ENCODE results near the gene SUSD3. TPM values are rescaled to one million over a fixed set of nuclear protein-coding genes. Genes with fewer than 3 reads are reported as not detected.

SUSD3 gene
- total and polyA plus RNA-seq, 2 donors (not counting 1 experiment from before 2014, with no cell fraction given), result 0.17 to 4.6 TPM

DNA sequence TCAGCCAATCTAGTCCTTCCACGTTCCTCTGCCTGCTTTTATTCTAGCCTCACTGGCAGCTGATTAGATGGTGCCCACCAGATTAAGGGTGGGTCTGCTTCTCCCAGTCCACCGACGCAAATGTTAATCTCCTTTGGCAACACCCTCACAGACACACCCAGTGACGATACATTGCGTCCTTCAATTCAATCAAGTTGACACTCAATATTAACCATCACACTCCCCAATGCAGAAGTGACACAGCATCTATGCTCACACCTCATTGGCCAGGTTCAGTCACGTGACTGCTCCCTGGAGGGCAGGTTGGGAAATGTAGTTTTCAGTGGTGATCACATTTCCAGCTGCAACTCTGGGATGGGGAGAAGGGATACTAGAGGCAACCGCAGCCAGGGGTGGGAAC is 13.0 kb downstream of the SUSD3 start:
- DNase-seq (ENCODE audit: low read depth in 2 of 2), result peak; percentile 25 to 55

DNA sequence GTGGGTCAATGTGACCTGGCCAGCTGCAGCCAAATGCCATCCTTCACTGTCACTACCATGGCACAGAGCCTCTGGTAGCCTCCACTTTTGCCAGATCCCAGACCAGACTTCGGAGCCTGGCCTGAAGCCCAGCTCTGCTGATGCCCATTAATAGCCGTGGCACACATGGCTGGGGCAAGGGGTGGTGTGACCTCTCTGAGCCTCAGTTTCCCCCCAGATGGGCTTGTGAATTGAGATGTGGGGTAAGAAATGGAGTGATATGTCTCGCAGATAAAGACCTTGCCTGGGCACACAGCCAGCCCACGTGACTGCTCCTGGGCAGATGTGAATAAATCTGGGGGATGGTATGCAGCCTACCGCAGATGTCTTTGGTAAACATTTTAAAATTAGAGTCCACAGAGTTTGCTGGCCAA is 13.9 kb downstream of the SUSD3 start:
- no peaks in the 10 kb centered on the region for H3K27me3 ChIP-seq (ENCODE audit: control insufficient read depth, insufficient read depth, low read length)
- H3K9me3 ChIP-seq (ENCODE audit: control insufficient read depth, insufficient read depth, low read depth, low read length), result no peaks in the 10 kb centered on the region
- no peaks in the 10 kb centered on the region for H3K79me2 ChIP-seq (ENCODE audit: control insufficient read depth, insufficient read depth, low read length)
- TF ChIP-seq, protein P1, sequence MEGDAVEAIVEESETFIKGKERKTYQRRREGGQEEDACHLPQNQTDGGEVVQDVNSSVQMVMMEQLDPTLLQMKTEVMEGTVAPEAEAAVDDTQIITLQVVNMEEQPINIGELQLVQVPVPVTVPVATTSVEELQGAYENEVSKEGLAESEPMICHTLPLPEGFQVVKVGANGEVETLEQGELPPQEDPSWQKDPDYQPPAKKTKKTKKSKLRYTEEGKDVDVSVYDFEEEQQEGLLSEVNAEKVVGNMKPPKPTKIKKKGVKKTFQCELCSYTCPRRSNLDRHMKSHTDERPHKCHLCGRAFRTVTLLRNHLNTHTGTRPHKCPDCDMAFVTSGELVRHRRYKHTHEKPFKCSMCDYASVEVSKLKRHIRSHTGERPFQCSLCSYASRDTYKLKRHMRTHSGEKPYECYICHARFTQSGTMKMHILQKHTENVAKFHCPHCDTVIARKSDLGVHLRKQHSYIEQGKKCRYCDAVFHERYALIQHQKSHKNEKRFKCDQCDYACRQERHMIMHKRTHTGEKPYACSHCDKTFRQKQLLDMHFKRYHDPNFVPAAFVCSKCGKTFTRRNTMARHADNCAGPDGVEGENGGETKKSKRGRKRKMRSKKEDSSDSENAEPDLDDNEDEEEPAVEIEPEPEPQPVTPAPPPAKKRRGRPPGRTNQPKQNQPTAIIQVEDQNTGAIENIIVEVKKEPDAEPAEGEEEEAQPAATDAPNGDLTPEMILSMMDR (conservative IDR thresholded peaks at IDR 0.05 in 1 of 2, IDR thresholded peaks at IDR 0.05 in 1 of 2; ENCODE audit: low read depth in 1 of 2, low read length in 2 of 2), result no peak
- no peak for TF ChIP-seq EZH2 (IDR thresholded peaks at IDR 0.05; ENCODE audit: low read length, missing control alignments)
- no peak overlapping the region for H3K4me2 ChIP-seq (ENCODE audit: extremely low read depth, insufficient read depth, low read length)
- H4K20me1 ChIP-seq (ENCODE audit: control insufficient read depth, extremely low read depth, insufficient read depth, low read length), result no peaks in the 10 kb centered on the region
- H3K27ac ChIP-seq (ENCODE audit: insufficient read depth, low read length), result no peak overlapping the region
- peaks cover 3% of the 10 kb centered on the region for H3K4me1 ChIP-seq (ENCODE audit: control insufficient read depth, extremely low read depth, insufficient read depth, low read length)
- no peaks in the 10 kb centered on the region for H3K36me3 ChIP-seq (ENCODE audit: control insufficient read depth, insufficient read depth, low read length)
- DNase-seq (ENCODE audit: low read depth in 2 of 2), result peak; percentile 68 to 88
- no peak overlapping the region for H2AFZ ChIP-seq (ENCODE audit: low read length)
- no peak overlapping the region for H3K9ac ChIP-seq (ENCODE audit: insufficient read depth, low read length)
- H3K4me3 ChIP-seq (replicated peaks in 1 of 4; ENCODE audit: control extremely low read depth in 1 of 4, insufficient read depth in 1 of 4, low read depth in 3 of 4, low read length in 4 of 4), result no peak overlapping the region

More for the DNA sequence above, 13.0 kb downstream of the SUSD3 start:
- peaks cover 3% of the 10 kb centered on the region for H3K4me1 ChIP-seq (ENCODE audit: control insufficient read depth, extremely low read depth, insufficient read depth, low read length)
- H2AFZ ChIP-seq (ENCODE audit: low read length), result no peak overlapping the region
- H3K27me3 ChIP-seq (ENCODE audit: control insufficient read depth, insufficient read depth, low read length), result no peaks in the 10 kb centered on the region
- no peaks in the 10 kb centered on the region for H4K20me1 ChIP-seq (ENCODE audit: control insufficient read depth, extremely low read depth, insufficient read depth, low read length)
- H3K4me2 ChIP-seq (ENCODE audit: extremely low read depth, insufficient read depth, low read length), result no peak overlapping the region
- H3K9ac ChIP-seq (ENCODE audit: insufficient read depth, low read length), result no peak overlapping the region
- no peak overlapping the region for H3K27ac ChIP-seq (ENCODE audit: insufficient read depth, low read length)
- H3K9me3 ChIP-seq (ENCODE audit: control insufficient read depth, insufficient read depth, low read depth, low read length), result no peaks in the 10 kb centered on the region
- no peaks in the 10 kb centered on the region for H3K36me3 ChIP-seq (ENCODE audit: control insufficient read depth, insufficient read depth, low read length)
- TF ChIP-seq EZH2 (IDR thresholded peaks at IDR 0.05; ENCODE audit: low read length, missing control alignments), result no peak
- TF ChIP-seq, protein P1 (conservative IDR thresholded peaks at IDR 0.05 in 1 of 2, IDR thresholded peaks at IDR 0.05 in 1 of 2; ENCODE audit: low read depth in 1 of 2, low read length in 2 of 2), result no peak
- H3K79me2 ChIP-seq (ENCODE audit: control insufficient read depth, insufficient read depth, low read length), result no peaks in the 10 kb centered on the region
- no peak overlapping the region for H3K4me3 ChIP-seq (replicated peaks in 1 of 4; ENCODE audit: control extremely low read depth in 1 of 4, insufficient read depth in 1 of 4, low read depth in 3 of 4, low read length in 4 of 4)

DNA sequence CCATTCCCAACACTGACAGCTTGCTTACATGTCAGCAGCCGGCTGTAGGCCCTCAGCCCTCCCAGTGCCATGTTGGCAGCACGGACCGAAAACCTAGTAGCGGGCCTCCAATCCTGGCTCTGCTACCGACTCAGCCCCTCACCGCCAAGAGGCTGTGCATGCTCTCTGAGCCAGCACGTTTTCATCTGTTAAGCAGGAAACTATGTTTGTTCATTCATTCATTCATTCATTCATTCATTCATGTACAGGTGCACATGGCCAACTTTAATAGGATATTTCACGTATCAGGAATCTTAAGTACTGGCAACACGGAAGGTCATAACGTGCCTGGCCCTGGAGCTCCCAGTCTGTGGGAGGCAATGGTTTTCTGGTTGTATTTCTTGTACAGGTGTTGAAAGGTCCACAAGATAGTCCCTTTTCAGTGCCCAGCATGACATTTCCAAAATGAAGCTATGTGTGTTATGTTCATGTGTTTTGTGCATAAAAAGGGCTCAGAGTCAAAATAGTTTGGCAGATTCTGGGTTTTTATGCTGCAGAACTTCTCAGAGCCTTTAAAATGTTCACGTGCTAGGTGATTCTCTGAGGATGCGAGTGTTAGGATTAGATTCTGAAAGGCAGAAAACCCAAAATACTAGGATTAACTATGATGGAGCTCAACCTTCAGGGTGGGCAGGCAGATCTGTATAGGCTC is 17.7 kb downstream of the SUSD3 start:
- H3K4me3 ChIP-seq (replicated peaks in 1 of 4; ENCODE audit: control extremely low read depth in 1 of 4, insufficient read depth in 1 of 4, low read depth in 3 of 4, low read length in 4 of 4), result no peak overlapping the region
- no peak overlapping the region for H3K27ac ChIP-seq (ENCODE audit: insufficient read depth, low read length)
- H3K9me3 ChIP-seq (ENCODE audit: control insufficient read depth, insufficient read depth, low read depth, low read length), result no peaks in the 10 kb centered on the region
- no peaks in the 10 kb centered on the region for H4K20me1 ChIP-seq (ENCODE audit: control insufficient read depth, extremely low read depth, insufficient read depth, low read length)
- no peaks in the 10 kb centered on the region for H3K79me2 ChIP-seq (ENCODE audit: control insufficient read depth, insufficient read depth, low read length)
- no peak for TF ChIP-seq EZH2 (IDR thresholded peaks at IDR 0.05; ENCODE audit: low read length, missing control alignments)
- TF ChIP-seq, protein P1 (conservative IDR thresholded peaks at IDR 0.05 in 1 of 2, IDR thresholded peaks at IDR 0.05 in 1 of 2; ENCODE audit: low read depth in 1 of 2, low read length in 2 of 2), result no peak
- H3K36me3 ChIP-seq (ENCODE audit: control insufficient read depth, insufficient read depth, low read length), result no peaks in the 10 kb centered on the region
- no peak overlapping the region for H3K9ac ChIP-seq (ENCODE audit: insufficient read depth, low read length)
- H3K27me3 ChIP-seq (ENCODE audit: control insufficient read depth, insufficient read depth, low read length), result no peaks in the 10 kb centered on the region
- no peak overlapping the region for H2AFZ ChIP-seq (ENCODE audit: low read length)
- DNase-seq (ENCODE audit: low read depth in 2 of 2), result no peak
- H3K4me1 ChIP-seq (ENCODE audit: control insufficient read depth, extremely low read depth, insufficient read depth, low read length), result peaks cover 3% of the 10 kb centered on the region
- no peak overlapping the region for H3K4me2 ChIP-seq (ENCODE audit: extremely low read depth, insufficient read depth, low read length)
